ENCODE results near the gene AZIN2.

DNA sequence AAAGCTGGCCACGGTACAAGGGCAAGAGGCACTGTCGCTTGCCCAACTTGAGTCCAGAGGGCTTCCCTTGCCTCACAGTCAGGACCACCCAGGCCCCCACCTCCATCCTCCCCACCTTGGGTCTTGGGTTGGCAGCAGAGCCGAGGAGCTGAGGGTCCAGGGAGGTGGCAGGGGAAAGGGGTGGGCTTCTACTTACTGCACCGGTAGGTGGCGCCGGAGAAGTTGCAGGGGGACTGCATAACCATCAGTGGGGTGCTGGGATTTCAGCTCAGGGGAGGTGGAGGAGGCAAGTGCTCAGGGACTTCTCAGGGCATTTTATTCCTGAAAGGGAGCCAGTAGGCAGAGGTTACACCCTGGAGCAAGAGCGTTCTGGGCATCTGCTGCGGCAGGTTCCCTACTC, 56.8 kb downstream of the AZIN2 start:
- TF ChIP-seq CTCF (conservative IDR thresholded peaks at IDR 0.05; ENCODE audit: low read length), result peak; percentile 83
- no peak for TF ChIP-seq EZH2phosphoT487 (IDR thresholded peaks at IDR 0.05; ENCODE audit: borderline replicate concordance)
